NOMO-1 (cell line): ENCODE data around the gene CDC42EP4.
A peak's percentile ranks its signal among the peaks of the same experiment; 100 is the strongest.
"Not testable (repeated sequence)": the region's sequence is repeated elsewhere in the genome, so short reads cannot be mapped to it uniquely, and the experiment has no call there.

ENCODE experiments used
- DNase-seq, 2 experiments: peaks; one replicate each; lab custom pipeline; 2025; ENCODE audit not compliant: unreplicated experiment in 2 of 2; lab: John Stamatoyannopoulos, UW

CDC42EP4 gene

GRCh38 chr17:73281928-73282327, 29.9 kb downstream of the CDC42EP4 start:
- DNase-seq: no peak

DNA sequence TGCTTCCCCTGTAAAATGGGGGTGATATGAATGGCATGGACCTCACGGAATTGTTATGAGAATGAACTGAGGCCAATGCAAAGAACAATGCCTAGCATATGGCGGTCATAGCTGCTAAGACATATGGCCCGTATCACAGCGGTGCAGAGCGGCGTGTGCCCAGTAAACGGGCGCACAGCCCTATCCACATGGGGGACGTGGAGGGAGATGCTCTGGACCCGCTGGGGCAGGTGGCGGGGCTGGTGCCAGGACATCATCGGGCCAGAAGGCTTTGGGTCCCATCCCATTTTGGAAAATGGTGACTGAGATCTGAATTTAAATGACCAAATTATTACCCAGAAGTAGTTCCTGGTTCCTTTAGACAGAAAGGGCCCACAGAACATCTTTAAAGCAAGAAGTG, 31.6 kb downstream of the CDC42EP4 start:
- no peak for DNase-seq

GRCh38 chr17:73279704-73280103, 32.1 kb downstream of the CDC42EP4 start:
- no peak for DNase-seq

DNA sequence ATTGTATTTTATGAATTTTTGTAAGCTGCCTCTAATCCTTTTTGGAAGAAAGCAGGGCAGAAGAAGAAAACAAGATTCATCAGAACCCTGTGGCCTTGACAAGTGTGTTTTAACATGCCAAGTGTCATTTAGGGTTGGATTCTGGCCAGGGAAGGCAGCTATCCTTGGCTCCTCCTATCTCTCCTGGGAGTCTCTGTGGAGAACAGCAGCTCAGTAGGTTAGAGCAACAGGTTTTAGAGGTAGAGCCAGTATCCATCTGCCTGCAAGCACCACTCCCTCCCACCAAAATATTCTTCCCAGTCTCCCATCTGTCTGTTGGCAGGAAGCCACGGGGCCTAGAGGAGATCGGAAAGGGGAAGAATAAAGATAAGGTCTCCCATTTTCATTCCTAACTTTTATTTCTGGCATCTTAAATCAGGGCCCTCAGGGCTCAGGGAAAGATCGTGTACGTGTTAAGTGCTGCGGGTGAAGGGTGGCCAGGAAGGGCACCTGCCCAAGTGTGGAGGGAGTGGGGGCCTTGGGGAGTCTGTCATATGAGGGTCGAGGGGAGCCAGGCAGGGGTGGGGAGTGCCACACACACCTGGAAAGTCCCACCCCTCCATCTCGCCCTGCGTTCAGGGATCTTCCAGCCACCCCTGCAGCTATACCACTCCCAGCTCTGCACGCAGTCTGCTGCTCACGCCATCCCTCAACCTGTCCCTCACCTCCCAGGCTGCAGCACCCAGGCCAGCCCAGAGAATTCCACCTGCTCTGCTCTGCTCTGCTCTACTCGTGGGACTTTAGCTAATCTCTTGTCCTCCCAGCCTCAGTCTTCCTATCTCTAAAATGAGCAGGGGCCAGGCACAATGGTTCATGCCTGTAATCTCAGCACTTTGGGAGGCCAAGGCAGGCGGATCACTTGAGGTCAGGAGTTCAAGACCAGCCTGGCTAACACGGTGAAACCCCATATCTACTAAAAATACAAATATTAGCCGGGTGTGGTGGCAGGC, 33.0 kb downstream of the CDC42EP4 start:
- no peak for DNase-seq

DNA sequence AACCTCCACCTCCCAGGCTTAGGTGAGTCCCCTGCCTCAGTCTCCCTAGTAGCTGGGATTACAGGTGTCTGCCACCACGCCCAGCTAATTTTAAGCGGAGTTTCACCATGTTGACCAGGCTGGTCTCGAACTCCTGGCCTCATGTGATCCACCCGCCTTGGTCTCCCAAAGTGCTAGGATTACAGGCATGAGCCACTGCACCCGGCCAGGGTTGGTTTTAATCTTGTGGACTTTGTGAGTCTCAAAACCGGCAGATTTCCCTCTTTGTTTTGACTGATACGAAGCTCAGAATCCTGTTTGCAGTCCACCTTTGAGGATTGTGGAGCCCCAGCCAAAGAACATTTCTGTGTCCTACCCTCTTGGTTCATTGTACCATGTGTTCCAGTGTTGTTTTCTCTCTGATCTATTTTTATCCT, 33.7 kb downstream of the CDC42EP4 start:
- DNase-seq: no peak

GRCh38 chr17:73274490-73274889, 37.3 kb downstream of the CDC42EP4 start:
- DNase-seq: no peak

DNA sequence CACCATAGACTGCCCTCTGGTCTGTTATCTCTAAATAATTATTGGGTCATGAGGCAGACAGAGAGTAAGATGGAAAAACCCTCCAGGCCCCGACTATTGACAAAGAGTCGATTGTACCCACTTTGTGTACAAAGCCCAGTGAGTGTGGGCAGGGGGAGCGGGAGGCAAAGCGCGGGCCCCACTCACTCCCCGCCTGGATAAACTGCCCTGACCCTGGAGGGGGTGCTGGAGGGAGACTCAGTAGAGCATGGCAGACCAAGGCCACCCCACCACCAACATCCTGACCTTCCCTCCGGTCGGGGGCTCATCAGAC, 38.9 kb downstream of the CDC42EP4 start:
- DNase-seq: no peak

- DNase-seq: peak; percentile 83 to 98
Measured at GRCh38 chr17:73271072-73271471, 40.7 kb downstream of the CDC42EP4 start.

DNA sequence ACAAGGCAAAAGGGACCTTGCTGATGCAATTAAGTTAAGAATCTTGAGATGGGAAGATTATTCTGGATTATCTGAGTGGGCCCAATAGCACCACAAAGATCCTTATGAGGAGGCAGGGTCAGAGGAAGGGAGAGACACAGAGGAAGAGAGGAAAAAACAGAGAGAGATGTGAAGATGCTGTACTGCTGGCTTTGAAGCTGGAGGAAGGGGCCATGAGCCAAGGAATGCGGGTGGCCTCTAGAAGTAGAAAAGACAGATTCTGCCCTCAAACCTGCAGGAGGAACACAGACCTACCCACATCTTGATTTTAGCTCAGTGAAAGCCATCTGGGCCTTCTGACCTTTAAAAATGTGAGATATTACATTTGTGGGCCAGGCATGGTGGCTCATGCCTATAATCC, 42.0 kb downstream of the CDC42EP4 start:
- DNase-seq: no peak

GRCh38 chr17:73269329-73269615, 42.5 kb downstream of the CDC42EP4 start:
- DNase-seq: no peak

GRCh38 chr17:73268582-73269328, 43.0 kb downstream of the CDC42EP4 start:
- DNase-seq: no peak

DNA sequence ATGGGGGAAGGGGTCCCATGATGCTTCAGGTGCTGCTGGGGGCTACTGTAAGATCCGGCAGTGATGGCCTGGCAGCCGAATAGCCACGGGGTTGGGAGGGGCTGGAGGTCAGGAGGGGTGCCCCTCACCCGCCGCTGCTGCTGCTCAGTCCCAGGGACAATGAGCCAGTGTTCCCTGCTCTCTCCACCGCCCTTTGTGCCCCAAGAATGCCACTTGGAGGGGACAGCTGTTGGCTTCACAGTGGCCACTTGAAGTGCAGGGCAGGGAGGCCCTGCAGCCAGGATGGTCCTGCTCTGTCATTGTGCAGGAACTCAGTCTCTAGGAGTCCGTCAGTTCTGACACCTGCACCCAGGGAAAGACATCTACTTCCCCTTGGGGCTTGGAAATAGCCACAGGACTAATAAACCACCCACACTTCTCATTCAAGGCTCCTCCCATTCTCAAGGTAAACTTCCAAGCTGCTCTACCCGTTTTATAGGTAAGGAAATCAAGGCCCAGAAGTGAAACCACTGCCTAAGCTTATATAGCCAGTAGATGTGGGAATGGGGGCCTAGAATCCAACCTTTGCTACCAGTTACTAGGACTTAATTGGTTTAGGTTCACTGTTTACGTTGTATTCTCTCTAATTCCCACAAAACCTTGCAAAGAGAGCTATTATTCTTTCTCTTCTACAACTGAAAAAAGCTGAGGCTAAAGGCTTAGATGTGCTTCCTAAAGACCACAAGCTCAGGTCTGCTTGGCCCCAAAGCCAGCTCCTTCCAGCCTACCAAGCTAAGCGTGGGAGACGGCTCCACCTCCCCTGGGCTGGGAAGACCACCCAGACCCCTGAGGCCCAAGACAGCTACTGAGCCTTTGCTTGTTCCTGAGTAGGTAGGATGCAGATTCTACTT, 43.9 kb downstream of the CDC42EP4 start:
- no peak for DNase-seq

DNA sequence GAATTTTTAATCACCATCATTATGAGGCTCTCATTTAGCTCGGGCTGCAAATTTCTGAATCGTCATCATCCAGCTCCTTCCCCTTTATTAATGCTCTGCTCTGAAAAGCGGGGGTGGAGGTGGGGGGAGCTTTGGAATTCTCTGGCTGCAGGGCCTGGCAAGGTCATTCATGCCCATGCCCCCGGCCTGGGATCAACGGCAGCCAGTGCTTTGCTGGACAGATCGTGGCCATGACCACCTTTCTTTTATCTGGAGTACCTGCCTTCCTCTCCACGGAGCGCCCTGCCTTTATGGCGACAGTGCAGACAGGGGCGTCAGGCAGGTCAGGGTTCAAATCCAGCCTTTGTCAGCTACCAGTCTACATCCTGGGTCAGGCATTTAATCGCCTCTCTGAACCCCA, 45.0 kb downstream of the CDC42EP4 start:
- DNase-seq: no peak

DNA sequence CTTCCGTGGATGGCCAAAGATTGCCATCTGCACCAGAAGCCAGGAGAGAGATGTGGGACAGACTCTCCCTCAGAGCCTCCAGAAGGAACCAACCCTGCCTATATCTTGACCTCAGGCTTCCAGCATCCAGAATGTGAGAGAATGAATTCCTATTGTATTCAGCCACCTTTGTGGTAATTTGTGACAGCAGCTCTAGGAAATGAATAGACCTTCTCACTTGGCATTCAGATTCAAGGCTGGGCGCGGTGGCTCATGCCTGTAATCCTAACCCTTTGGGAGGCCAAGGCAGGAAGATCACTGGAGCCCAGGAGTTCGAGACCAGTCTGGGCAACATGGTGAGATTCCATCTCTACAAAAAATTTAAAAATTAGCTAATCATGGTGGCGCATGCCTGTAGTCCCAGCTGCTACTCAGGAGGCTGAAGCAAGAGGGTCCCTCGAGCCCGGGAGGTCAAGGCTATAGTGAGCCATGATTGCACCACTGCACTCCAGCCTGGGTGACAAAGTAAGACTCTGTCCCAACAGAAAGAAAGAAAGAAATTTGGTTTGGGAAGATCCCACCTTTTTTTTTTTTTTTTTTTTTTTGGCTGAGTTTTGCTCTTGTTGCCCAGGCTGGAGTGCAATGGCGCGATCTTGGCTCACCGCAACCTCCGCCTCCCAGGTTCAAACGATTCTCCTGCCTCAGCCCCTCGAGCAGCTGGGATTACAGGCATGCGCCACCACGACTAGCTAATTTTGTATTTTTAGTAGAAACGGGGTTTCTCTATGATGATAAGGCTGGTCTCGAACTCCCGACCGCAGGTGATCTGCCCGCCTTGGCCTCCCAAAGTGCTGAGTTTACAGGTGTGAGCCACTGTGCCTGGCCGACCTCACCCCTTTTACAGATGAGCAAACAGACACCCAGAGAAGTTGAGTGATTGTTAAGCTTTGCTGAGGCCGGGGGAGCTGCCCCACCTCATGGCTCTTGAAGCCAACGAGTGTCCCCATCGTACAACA, 45.9 kb downstream of the CDC42EP4 start:
- DNase-seq: no peak

DNA sequence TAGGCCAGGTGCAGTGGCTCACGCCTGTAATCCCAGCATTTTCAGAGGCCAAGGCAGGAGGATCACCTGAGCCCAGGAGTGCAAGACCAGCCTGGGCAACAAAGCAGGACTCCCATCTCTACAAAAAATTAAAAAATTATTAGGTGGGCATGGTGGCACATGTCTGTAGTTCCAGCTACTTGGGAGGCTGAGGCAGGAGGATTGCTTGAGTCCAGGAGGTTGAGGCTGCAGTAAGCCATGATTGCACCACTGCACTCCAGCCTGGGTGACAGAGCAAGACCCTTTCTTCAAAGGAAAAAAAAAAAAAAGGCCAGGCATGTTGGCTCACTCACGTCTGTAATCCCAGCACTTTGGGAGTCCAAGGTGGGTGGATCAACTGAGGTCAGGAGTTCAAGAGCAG, 47.4 kb downstream of the CDC42EP4 start:
- DNase-seq: not testable (repeated sequence)

GRCh38 chr17:73262676-73263642, 48.8 kb downstream of the CDC42EP4 start:
- DNase-seq: no peak

DNA sequence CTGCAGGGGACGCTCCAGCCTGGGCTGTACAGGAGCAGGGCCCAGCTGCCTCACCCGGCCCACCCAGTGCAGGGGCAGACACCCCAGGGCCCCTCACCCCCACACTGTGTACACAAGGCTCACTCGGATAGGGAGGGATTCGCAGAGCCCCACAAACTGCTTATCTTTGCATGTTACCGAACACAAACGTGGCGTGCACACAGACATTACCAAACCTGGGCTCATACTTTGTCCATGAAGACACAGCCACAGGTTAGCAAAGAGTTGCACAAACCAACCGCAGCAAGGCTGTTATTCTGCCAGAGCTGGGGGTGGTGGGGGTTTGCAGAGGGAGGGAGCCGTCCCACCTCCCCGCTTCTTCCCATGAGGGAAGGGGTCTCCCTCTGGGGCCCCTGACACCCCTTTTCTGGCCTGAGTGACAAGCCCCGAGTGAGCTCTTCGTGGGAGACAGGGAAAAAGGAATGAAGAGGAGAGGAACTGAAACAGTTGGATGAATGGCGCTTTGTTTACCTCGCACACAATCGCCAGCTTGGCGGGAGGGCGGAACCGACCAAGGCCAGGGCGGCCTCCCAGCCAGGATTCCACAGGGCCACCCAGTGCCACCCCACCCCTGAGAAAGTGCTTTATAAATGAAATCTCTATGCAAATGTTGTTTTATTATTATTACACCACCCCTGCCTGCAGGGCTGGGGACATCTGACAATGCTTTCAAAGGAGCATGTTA, 49.7 kb downstream of the CDC42EP4 start:
- DNase-seq: peak; percentile 90 to 93

DNA sequence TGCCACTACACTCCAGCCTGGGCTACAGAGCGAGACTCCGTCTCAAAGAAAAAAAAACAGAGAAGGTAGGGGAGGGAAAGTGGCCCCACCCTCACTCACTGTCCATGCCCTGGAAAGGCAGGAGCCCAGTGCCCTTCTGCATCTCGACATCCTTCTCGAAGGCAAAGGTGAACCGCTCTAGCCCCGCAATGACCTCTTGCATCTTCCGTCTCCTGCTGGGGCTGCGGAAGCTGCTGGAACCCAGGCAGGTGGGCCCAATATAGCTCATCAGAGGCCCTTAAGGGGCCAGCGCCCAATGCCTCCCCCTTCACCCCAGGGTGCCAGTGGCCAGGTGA, 50.2 kb downstream of the CDC42EP4 start, which contains the start of gene CPSF4L:
Gene CPSF4L (minus strand): TSS at position 264 of the 335 bp plus-strand sequence. CDS start 62 bp downstream, at position 202.
- peak; percentile 31 to 72 for DNase-seq
